CD4-positive, alpha-beta T cell treated with Interleukin-21 for 1 hour (primary cell): ENCODE data around the gene AOPEP.

Experiments
- DNase-seq: peaks from one replicate; pipeline ENCODE4 v3.0.0-alpha.2; 2020

The AOPEP gene

GRCh38 chr9:95048225-95049087 is 322.0 kb downstream of the AOPEP start:
- peak; percentile 57 for DNase-seq

DNA sequence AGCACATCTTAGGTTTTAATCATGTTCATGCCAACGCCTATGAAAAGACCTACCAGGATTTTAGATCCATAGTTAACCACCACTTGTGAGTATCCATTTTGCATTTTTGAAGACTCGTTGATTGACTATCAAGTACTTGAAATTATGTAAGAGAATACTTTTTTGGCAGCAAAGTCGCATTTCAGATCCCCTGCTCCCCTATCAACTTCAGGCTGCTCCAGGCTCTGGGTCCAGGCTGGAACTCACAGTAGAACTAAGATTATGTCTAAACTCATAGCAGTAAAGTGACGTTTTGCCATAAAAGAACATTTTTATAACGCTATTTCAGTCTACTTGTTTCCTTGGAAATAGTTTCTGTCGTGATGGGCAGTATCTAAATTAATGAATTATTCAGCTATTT is 323.3 kb downstream of the AOPEP start:
- no peak for DNase-seq

DNA sequence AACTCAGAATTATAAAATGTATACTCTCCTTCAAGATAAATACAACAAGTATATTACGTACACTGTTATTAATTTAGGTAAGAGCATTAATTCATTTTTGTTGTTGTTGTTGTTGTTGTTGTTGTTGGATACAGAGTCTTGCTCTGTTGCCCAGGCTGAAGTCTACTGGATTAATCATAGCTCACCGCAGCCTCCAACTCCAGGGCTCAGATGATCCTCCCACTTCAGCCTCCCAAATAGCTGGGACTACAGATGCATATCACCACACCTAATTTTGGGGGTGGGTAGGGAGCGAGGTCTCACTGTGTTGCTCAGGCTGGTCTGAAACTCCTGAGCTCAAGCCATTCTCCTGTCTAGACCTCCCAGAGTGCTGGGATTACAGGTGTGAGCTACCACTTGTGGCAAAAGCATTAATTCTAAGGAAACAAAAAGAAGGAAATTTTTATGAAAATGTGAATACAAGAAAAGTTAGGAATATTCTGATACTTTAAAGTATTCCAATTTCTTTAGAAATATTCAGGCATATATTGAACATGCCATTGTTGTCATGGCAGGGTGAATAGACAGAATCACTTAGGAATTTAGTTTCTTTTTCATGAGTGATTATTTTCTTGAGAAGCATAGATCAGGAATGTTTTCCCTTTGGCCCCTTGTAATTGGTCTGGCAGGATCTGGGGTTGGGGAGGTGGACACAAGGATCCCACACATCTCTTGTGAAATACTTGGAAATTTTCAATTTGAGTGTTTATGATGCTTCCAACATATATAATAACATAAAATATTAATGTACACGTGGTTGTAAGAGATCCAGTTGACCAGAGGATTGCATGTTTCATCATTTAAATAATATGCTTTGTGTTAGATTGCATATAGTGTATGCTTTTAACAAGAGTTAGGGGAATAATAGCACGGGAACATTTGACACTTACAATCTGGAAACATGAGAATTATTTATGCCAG is 327.4 kb downstream of the AOPEP start:
- no peak for DNase-seq

- no peak for DNase-seq
These were observed 328.9 kb downstream of the AOPEP start for GRCh38 chr9:95055334-95055850.

- no peak for DNase-seq
These were observed 329.5 kb downstream of the AOPEP start for GRCh38 chr9:95055851-95056551.

GRCh38 chr9:95057101-95057500 is 330.6 kb downstream of the AOPEP start:
- DNase-seq = no peak

GRCh38 chr9:95058121-95058785 is 331.8 kb downstream of the AOPEP start:
- no peak for DNase-seq

- DNase-seq = no peak
These were observed 332.4 kb downstream of the AOPEP start for GRCh38 chr9:95058795-95059386.

DNA sequence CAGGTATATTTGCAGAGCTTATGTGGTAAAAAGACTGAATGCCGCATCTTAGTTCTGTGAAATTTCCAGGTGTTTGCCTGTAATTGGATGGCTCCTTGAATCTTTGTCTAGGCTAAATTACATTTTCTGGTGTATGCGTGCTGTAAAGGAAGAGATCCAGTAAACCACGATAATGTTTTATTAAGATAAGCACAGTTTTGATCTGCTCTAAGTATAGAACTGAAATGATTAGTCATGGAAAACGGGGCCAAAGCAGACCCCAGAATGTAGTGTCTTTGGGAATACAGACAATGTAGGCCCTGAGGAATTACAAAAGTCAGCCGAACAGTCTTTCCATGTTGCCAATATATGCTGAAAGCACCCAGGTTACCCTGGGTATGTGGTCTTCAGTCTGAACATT is 333.7 kb downstream of the AOPEP start:
- DNase-seq = no peak

DNA sequence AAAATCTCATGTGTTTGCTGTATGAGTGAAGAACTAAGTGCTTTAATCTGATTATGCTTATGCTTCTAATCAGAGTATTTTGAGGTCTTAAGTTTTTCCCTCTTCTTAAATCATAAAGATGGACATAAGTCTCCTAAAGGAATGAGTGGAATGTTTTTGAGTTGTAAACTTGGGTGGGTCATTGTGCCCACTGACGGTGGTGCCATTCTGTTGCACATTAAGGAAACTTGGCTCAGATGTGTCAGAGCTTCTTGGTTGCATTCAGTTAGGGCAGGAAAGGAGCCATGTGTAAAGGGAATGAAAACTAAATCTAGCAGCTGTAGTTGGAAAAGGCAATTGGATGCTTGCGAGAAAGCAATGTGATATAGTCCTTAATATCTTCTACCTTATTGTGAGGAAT is 334.4 kb downstream of the AOPEP start:
- DNase-seq = no peak

DNA sequence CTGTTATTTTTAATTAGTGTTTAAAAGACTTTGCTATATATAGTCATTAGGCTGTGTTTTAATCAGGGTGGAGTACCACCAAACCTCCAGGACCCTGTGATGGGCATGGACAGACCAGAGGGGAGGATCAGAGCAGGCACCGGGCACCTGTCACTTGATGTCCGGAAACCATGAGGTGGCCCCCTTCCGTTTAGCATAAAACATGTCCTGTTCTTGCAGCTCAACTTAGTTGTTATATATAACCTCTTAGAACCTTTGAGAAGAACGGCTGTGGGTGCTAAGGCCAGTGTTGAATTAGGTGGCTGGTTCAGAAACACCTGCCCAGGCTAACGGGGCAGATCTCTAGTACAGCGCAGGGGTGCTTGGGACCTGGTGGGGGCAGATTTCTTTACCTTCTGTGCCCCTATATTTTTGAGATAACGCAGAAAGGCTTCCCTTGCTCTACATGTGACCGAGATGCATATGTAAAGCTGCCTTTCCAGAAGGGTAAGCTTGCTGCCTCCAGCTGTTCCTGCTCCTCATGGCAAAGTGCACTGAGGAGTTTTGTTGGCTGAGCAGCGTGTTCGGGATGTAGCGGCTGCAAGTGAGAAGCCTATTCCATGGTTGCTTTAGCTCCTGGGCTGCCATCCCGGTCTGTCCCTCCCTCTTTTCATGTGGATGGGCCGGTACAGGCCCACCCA is 335.6 kb downstream of the AOPEP start:
- DNase-seq = no peak

DNA sequence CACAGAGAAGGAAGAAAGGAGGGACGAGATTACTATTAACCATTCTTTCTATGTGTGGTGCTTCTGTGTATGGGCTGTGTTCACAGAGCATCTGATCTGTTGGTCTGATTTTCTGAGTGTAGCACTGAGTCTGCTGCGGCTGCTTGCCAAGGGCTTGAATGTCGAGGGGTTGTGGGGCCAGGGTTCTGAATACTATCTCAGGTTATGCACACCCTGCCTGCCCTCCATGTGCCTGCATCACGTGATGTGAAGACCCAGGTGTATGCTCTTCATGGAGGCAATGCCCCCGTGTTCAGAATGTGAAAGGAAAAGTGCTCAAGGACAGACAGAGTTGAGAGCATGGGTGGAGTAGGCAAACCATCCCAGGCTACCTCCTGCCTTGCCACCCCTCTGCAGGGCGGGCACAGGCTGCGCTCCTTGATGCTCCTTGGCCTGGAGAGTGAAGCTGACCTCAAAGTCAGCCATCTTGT is 336.1 kb downstream of the AOPEP start:
- DNase-seq = no peak

GRCh38 chr9:95063300-95063699 is 336.8 kb downstream of the AOPEP start:
- DNase-seq = no peak

DNA sequence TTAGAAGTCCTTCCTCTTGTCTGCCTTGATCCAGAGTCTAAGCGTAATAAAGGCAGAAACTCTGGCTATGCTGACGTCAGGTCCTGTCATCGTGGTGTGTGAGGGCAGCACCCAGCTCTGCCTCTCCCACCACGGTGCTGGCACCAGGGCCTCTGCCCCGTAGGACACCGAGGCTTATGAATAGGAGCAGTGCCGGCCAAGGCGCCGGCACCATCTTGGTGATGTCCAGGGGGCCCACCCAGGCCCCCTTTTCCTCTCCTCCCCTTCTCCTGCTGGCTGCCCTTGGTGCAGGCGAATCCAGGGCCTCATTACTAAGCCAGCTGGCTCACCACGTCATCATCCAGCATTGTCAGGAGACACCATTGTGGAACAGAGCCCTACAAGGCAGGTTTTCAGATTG is 338.7 kb downstream of the AOPEP start:
- no peak for DNase-seq

- no peak for DNase-seq
These were observed 340.6 kb downstream of the AOPEP start for GRCh38 chr9:95067057-95067456.

DNA sequence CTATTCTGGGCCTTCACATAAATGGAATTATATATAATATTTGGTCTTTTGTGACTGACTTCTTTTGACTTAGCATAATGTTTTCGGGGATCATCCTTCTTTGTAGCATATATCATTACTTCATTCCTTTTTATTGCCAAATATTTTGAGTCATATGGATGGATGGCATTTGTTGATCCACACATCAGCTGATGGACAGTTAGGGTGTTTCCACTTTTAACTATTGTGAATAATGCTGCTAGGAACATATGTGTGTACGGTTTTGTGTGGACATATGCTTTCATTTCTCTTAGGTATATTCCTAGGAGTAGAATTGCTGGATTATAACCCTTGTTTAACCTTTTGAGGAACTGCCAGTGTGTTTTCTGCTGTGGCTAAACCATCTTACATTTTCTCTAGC is 341.4 kb downstream of the AOPEP start:
- no peak for DNase-seq

DNA sequence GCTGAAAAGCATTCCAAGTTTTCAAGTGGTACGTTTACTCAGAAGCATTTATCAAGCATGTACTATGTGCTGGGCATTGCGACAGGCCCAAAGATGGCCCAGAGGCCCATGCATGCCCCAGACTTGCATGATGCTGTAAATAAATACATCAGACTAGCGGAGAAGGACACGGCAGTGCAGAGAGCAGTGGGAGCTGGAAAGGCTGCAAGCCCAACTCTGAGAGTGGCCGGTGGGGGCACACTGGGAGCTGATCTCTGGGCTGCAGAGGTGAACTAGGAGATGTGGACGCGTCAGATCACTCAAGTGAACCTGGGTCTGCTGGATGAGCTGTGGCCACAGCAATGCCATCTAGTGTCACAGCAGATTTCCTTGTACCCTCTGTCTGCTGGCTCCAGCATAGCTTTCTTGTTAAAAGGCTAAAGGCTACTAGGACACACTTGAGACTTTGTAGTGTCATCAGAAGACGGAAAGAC is 344.1 kb downstream of the AOPEP start:
- no peak for DNase-seq

GRCh38 chr9:95071450-95071849 is 345.0 kb downstream of the AOPEP start:
- no peak for DNase-seq

GRCh38 chr9:95071925-95072324 is 345.4 kb downstream of the AOPEP start:
- no peak for DNase-seq

DNA sequence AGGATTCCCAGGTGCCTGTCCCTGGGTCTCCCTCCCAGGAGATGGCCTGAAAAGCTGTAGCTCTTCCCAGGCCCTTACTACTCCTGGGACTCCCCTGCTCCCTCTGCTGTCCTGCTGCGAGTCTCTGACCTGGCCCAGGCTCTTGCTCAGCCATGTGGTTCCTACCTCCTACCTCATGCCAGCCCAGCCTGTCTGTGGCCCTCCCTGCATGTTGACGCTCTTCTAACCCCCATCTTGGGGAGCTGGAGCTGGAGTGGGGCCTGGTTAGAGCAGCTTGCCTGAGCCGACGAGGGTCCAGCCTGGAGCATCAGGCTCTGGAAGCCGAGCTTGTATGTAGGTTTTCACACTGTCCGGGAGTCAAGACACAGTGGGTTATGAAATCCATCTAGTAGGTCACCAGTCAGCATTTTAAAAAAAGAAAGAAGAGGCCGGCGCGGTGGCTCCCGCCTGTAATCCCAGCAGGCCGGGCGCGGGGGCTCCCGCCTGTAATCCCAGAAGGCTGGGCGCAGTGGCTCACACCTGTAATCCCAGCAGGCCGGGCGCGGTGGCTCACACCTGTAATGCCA is 346.6 kb downstream of the AOPEP start:
- no peak for DNase-seq

DNA sequence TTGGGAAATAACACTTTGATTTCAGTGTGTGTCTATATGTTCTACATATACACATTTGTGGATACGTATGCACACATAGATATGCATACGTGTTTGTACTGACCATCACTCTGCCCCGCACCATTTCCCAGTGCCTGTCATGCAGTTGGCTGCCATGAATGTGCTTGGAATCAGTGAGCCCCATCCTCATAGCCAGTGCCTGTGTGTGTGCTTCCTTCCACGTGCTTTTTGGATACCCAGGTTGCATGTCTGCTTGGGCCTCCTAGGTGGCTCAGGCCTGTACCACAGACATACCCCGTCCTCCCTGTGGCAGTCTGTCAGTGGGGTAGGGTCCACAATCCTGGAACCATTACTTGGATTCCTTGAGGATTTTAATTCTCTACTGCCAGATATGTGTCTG is 347.4 kb downstream of the AOPEP start:
- no peak for DNase-seq
